GM23338 (cell line): ENCODE measurements around the gene CXCR5. TPM values are rescaled to one million over a fixed set of nuclear protein-coding genes. Genes with fewer than 3 reads are reported as not detected.

Source experiments
- ATAC-seq: fragments of 200-7000 bp; cut with Tn5 transposase; 3 replicates; pipeline ENCODE4 v1.9.1; 2020
- DNase-seq: peaks from one replicate; pipeline ENCODE4 v3.0.0-alpha.2; 2015; ENCODE audit warnings: low spot score
- H2AFZ ChIP-seq: fragments of 200-600 bp; sonication (generic); 2 replicates; pipeline ENCODE4 v1.8.0; 2016; ENCODE audit warnings: antibody characterized with exemption, mild to moderate bottlenecking, moderate library complexity
- H3F3A ChIP-seq: fragments of 200-600 bp; sonication (generic); replicated peaks from 2 replicates; pipeline ENCODE4 v1.8.0; 2017; ENCODE audit warnings: antibody characterized with exemption, mixed run types, low read depth
- H3K27ac ChIP-seq: fragments of 200-600 bp; sonication (generic); 2 replicates; pipeline ENCODE4 v1.6.1; 2016; ENCODE audit warnings: low read depth
- H3K27me3 ChIP-seq: fragments of 200-600 bp; sonication (generic); 2 replicates; pipeline ENCODE4 v1.8.0; 2016; ENCODE audit warnings: mild to moderate bottlenecking, mixed run types, moderate library complexity; ENCODE audit not compliant: insufficient read depth
- H3K36me3 ChIP-seq: fragments of 200-600 bp; sonication (generic); 2 replicates; pipeline ENCODE4 v1.8.0; 2016; ENCODE audit warnings: mild to moderate bottlenecking; ENCODE audit not compliant: insufficient read depth
- H3K4me1 ChIP-seq: fragments of 200-600 bp; sonication (generic); 2 replicates; pipeline ENCODE4 v1.8.0; 2016; ENCODE audit warnings: mild to moderate bottlenecking, moderate library complexity; ENCODE audit not compliant: insufficient read depth
- H3K4me2 ChIP-seq: fragments of 200-600 bp; sonication (generic); 2 replicates; pipeline ENCODE4 v1.7.1; 2017; ENCODE audit warnings: mixed run types
- H3K4me3 ChIP-seq: fragments of 200-600 bp; sonication (generic); 2 replicates; pipeline ENCODE4 v1.6.1; 2016; ENCODE audit warnings: mixed run types
- H3K79me2 ChIP-seq: fragments of 200-600 bp; sonication (generic); replicated peaks from 2 replicates; pipeline ENCODE4 v1.8.0; 2017; ENCODE audit warnings: mild to moderate bottlenecking; ENCODE audit not compliant: insufficient read depth
- H3K9me2 ChIP-seq: fragments of 200-600 bp; sonication (generic); 2 replicates; pipeline ENCODE4 v1.8.0; 2017; ENCODE audit not compliant: insufficient read depth
- H4K20me1 ChIP-seq: fragments of 200-600 bp; sonication (generic); replicated peaks from 2 replicates; pipeline ENCODE4 v1.8.0; 2017; ENCODE audit warnings: mild to moderate bottlenecking; ENCODE audit not compliant: insufficient read depth
- H3K27ac Mint-ChIP-seq: 2 replicates; pipeline ENCODE4 v1.8.0; 2020; ENCODE audit warnings: inconsistent platforms, mild to moderate bottlenecking, moderate library complexity, mixed read lengths
- H3K27me3 Mint-ChIP-seq: 3 replicates; pipeline ENCODE4 v1.8.0; 2022; ENCODE audit warnings: low read depth, mild to moderate bottlenecking, moderate library complexity, mixed read lengths, inconsistent platforms; ENCODE audit not compliant: insufficient read depth, poor library complexity
- H3K36me3 Mint-ChIP-seq: 3 replicates; pipeline ENCODE4 v1.8.0; 2021; ENCODE audit warnings: low read depth, mild to moderate bottlenecking, inconsistent platforms, moderate library complexity, mixed read lengths
- H3K4me1 Mint-ChIP-seq: 3 replicates; pipeline ENCODE4 v1.8.0; 2020; ENCODE audit warnings: mild to moderate bottlenecking, inconsistent platforms, mixed read lengths
- H3K4me3 Mint-ChIP-seq: 3 replicates; pipeline ENCODE4 v1.8.0; 2021; ENCODE audit warnings: moderate library complexity, mild to moderate bottlenecking, inconsistent platforms, mixed read lengths
- H3K9me3 Mint-ChIP-seq: 3 replicates; pipeline ENCODE4 v1.8.0; 2020; ENCODE audit warnings: moderate library complexity, mild to moderate bottlenecking, inconsistent platforms, mixed read lengths
- EZH2phosphoT487 ChIP-seq: fragments of 200-600 bp; sonication (generic); IDR thresholded peaks from one replicate; pipeline ENCODE4 v1.8.1; 2018; ENCODE audit warnings: antibody characterized with exemption; ENCODE audit not compliant: unreplicated experiment
- POLR2AphosphoS5 ChIP-seq: IDR thresholded peaks from 2 replicates; pipeline ENCODE4 v1.6.1; 2016; ENCODE audit warnings: antibody characterized with exemption, low read depth
- STAT1 ChIP-seq: IDR thresholded peaks from one replicate; pipeline ENCODE4 v1.6.1; 2016; ENCODE audit warnings: antibody characterized with exemption; ENCODE audit not compliant: unreplicated experiment
- ZNF114 ChIP-seq: fragments of 250-450 bp; sonication (Bioruptor Pico); IDR thresholded peaks from 2 replicates; pipeline ENCODE4 v1.5.0; 2020; ENCODE audit warnings: mild to moderate bottlenecking, moderate library complexity
- polyA plus RNA-seq: library from polyadenylated mRNA; unstranded; fragments of >200 nt; fragmentation: Nextera tagmentation; extraction: Ambion mirVana; gene quantifications from 2 replicates; pipeline ENCODE4 v1.2.1, GENCODE V29; 2016
- total RNA-seq: library from RNA; depleted of rRNA; stranded (reverse); fragments of >200 nt; shearing (Covaris generic); gene quantifications from 2 replicates; pipeline ENCODE4 v1.2.3, GENCODE V29; 2014
- TF ChIP-seq, protein P1 (sequence below): IDR thresholded peaks from one replicate; pipeline ENCODE4 v1.6.1; 2018; ENCODE audit warnings: antibody characterized with exemption; ENCODE audit not compliant: unreplicated experiment
- TF ChIP-seq, protein P2 (sequence below), 2 experiments: fragments of 200-600 bp in 1 of 2; sonication (generic) in 1 of 2; conservative IDR thresholded peaks; 2 replicates each; pipeline versions ENCODE4 v1.5.1 to v1.6.1; 2016 to 2017; ENCODE audit warnings: antibody characterized with exemption in 2 of 2, low read depth in 2 of 2, mild to moderate bottlenecking in 2 of 2, moderate library complexity in 1 of 2

The CXCR5 gene
- total and polyA plus RNA-seq, 2 experiments from 2014 or later, result 0.18 TPM; not detected in 1

DNA sequence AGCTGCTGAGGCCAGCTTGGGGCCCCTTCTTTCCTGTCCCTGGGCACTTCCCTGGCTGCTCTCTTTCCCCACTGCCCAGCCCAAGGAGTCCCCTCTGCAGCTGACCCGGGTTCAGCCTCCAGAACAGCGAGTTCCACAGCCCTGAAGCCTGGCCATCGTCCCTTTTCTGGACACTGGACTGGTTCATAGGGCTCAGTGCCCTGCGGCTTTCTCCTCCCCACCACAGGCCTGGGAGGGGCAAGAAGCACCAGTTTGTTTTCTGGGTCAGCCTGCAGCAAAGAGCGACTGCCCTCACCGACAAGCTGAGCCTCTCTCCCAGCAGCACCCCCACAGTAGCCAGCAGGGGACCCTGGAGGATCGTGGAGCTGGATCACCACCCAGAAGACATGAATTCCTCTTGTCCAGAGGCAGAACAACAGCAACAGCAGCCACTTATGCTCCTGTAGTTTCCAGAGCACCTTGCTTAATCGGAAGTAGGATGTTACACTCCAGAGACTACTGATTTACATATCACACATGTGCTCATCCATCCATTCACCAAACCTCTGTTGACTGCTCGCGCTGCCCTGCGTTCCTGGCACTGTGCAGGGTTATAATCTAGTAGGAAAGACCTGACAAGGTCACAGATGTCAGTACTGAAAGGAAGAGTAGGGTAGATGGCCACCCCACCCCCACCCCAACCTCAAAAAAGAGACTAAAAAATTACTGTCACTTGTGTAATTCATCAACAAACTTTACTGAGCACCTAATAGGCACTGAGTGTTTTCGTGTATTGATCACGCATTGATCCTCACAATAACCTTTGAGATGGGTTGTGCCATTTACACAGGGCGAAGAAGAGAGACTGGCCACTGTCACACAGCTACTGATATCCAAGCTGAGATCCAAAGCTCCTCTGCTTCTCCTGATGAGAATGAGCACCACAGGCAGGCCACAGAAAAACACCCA lies 13.0 kb upstream of the CXCR5 start:
- Histone ChIP-seq H3K36me3 (no peaks in the 10 kb centered on the region), H3F3A (no peaks in the 10 kb centered on the region), H3K79me2 (no peaks in the 10 kb centered on the region), H3K27ac (no peak overlapping the region), H3K4me2 (peak overlapping the region; percentile 68), H3K27me3 (no peaks in the 10 kb centered on the region), H3K4me3 (peak overlapping the region; percentile 34; the same call in 1 of the 2 replicates), H2AFZ (peak overlapping the region; percentile 99), H4K20me1 (no peaks in the 10 kb centered on the region), H3K9me2 (no peaks in the 10 kb centered on the region), H3K4me1 (peaks cover 14% of the 10 kb centered on the region)
- Mint-ChIP-seq H3K36me3 (no peaks in the 10 kb centered on the region), H3K4me1 (peaks cover 19% of the 10 kb centered on the region), H3K4me3 (peak overlapping the region; percentile 65), H3K27ac (peak overlapping the region; percentile 60; the same call in 1 of the 2 replicates), H3K9me3 (no peaks in the 10 kb centered on the region), H3K27me3 (peaks cover 14% of the 10 kb centered on the region)
- DNase-seq (peak; percentile 42), ATAC-seq (peak; percentile 74)
- TF ChIP-seq, protein P1, sequence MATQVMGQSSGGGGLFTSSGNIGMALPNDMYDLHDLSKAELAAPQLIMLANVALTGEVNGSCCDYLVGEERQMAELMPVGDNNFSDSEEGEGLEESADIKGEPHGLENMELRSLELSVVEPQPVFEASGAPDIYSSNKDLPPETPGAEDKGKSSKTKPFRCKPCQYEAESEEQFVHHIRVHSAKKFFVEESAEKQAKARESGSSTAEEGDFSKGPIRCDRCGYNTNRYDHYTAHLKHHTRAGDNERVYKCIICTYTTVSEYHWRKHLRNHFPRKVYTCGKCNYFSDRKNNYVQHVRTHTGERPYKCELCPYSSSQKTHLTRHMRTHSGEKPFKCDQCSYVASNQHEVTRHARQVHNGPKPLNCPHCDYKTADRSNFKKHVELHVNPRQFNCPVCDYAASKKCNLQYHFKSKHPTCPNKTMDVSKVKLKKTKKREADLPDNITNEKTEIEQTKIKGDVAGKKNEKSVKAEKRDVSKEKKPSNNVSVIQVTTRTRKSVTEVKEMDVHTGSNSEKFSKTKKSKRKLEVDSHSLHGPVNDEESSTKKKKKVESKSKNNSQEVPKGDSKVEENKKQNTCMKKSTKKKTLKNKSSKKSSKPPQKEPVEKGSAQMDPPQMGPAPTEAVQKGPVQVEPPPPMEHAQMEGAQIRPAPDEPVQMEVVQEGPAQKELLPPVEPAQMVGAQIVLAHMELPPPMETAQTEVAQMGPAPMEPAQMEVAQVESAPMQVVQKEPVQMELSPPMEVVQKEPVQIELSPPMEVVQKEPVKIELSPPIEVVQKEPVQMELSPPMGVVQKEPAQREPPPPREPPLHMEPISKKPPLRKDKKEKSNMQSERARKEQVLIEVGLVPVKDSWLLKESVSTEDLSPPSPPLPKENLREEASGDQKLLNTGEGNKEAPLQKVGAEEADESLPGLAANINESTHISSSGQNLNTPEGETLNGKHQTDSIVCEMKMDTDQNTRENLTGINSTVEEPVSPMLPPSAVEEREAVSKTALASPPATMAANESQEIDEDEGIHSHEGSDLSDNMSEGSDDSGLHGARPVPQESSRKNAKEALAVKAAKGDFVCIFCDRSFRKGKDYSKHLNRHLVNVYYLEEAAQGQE, result no peak
- TF ChIP-seq, protein P2, sequence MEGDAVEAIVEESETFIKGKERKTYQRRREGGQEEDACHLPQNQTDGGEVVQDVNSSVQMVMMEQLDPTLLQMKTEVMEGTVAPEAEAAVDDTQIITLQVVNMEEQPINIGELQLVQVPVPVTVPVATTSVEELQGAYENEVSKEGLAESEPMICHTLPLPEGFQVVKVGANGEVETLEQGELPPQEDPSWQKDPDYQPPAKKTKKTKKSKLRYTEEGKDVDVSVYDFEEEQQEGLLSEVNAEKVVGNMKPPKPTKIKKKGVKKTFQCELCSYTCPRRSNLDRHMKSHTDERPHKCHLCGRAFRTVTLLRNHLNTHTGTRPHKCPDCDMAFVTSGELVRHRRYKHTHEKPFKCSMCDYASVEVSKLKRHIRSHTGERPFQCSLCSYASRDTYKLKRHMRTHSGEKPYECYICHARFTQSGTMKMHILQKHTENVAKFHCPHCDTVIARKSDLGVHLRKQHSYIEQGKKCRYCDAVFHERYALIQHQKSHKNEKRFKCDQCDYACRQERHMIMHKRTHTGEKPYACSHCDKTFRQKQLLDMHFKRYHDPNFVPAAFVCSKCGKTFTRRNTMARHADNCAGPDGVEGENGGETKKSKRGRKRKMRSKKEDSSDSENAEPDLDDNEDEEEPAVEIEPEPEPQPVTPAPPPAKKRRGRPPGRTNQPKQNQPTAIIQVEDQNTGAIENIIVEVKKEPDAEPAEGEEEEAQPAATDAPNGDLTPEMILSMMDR (conservative IDR thresholded peaks at IDR 0.05; ENCODE audit: low read depth in 2 of 2), result peak in 1 of 2 experiments; percentile 44; a peak in 2 of 4 replicates

DNA sequence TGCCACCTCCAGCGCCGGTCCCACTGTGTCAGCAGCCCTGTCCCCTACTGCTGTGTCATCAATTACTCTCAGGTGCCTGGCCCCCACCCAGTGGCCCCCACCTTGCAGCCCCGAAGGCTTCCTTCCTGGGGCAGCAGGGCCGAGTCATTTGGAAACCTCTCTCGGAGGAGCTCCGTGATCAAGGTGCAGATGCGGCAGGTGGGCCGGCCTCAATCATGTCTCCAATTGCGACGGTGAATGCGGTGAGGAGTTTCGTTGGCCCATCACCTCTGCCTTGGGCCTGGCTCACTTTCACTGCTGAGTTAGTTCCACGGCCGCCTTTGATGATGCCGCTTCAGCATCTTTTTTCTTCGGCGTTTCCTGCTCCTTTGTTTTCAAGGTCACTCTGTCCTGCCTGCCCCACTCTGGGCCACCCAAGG lies 11.3 kb upstream of the CXCR5 start:
- TF ChIP-seq EZH2phosphoT487 (no peak), ZNF114 (CRISPR knock-in tag) (no peak), STAT1 (no peak), POLR2AphosphoS5 (no peak)
- H3K4me1 Mint-ChIP-seq, result peaks cover 25% of the 10 kb centered on the region
- no peak overlapping the region for H3K4me3 Mint-ChIP-seq
- H3K27ac Mint-ChIP-seq, result no peak overlapping the region
- Histone ChIP-seq H3K4me3 (no peak overlapping the region), H4K20me1 (no peaks in the 10 kb centered on the region), H3K27ac (no peak overlapping the region), H3K4me2 (no peak overlapping the region), H3K9me2 (no peaks in the 10 kb centered on the region), H3K79me2 (no peaks in the 10 kb centered on the region), H3F3A (no peaks in the 10 kb centered on the region), H2AFZ (peak overlapping the region; percentile 85), H3K27me3 (no peaks in the 10 kb centered on the region), H3K36me3 (no peaks in the 10 kb centered on the region), H3K4me1 (peaks cover 14% of the 10 kb centered on the region)
- no peaks in the 10 kb centered on the region for H3K9me3 Mint-ChIP-seq
- H3K36me3 Mint-ChIP-seq, result no peaks in the 10 kb centered on the region
- DNase-seq, result no peak
- H3K27me3 Mint-ChIP-seq, result peaks cover 16% of the 10 kb centered on the region
- no peak for ATAC-seq
